ENCODE measurements around the gene TSPAN9.

TSPAN9 gene

DNA sequence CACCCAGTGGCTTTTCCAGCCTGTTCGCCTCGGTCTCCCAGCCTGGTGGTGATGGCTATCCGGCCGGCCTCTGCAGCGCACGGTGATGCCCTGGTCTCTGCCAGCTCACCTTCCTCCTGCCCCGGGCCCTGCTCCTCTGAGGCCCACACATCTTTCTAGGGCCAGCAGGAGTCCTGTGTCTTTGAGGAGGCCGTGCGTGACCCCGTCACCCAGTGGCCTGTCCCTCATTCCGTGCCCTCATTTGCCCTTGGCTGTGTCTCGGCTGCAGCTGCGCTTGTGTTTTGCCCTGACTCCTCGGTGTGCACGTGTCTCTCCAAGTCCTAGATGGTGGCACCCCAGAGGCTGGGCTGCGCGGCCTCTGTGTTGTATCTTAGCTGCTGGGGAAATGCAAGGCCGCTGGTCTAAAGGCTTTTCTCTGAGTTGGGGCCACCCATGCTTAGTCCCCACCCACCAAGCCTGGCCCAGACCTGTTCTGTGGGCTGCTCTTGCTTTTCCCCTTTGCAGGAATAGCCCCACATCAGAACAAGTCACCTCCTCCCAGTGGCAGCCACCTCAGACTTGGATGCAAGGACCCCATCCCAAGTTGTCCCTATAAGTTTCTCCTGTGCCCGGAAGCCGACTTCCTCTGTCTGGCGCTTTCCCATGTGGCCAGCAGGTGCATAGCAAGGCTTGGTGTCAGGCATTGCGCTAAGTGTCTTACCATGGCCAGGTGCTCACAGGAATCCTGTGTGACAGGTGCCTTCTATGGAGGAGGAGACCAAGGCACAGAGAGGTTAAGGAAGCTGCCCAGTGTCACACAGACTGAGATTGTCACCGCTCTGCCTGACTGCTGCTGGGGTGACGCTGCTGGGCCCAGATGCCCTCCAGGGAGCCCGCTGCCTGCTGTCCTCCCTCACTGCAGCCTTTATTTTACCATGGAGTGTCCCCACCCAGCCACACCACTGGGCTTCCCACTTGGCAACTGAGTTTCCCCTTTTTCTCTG, 64.5 kb downstream of the TSPAN9 start:
- TF ChIP-seq, protein P1, sequence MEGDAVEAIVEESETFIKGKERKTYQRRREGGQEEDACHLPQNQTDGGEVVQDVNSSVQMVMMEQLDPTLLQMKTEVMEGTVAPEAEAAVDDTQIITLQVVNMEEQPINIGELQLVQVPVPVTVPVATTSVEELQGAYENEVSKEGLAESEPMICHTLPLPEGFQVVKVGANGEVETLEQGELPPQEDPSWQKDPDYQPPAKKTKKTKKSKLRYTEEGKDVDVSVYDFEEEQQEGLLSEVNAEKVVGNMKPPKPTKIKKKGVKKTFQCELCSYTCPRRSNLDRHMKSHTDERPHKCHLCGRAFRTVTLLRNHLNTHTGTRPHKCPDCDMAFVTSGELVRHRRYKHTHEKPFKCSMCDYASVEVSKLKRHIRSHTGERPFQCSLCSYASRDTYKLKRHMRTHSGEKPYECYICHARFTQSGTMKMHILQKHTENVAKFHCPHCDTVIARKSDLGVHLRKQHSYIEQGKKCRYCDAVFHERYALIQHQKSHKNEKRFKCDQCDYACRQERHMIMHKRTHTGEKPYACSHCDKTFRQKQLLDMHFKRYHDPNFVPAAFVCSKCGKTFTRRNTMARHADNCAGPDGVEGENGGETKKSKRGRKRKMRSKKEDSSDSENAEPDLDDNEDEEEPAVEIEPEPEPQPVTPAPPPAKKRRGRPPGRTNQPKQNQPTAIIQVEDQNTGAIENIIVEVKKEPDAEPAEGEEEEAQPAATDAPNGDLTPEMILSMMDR (IDR thresholded peaks at IDR 0.05; ENCODE audit: low read depth, low read length, missing control alignments): no peak
- in situ Hi-C loops (cut with HindIII; ENCODE audit: low sequenced_read_pairs): no loop called here

GRCh38 chr12:3142386-3142785, 65.2 kb downstream of the TSPAN9 start:
- TF ChIP-seq, protein P1 (IDR thresholded peaks at IDR 0.05; ENCODE audit: low read depth, low read length, missing control alignments): no peak
- no peak overlapping the region for H3K4me3 ChIP-seq (ENCODE audit: low read depth, low read length)
- DNase-seq (ENCODE audit: low read depth): no peak
- in situ Hi-C loops (cut with HindIII; ENCODE audit: low sequenced_read_pairs): no loop called here

More for the DNA sequence above, 64.5 kb downstream of the TSPAN9 start:
- no peak for DNase-seq (ENCODE audit: low read depth)
- H3K4me3 ChIP-seq (ENCODE audit: low read depth, low read length): no peak overlapping the region

DNA sequence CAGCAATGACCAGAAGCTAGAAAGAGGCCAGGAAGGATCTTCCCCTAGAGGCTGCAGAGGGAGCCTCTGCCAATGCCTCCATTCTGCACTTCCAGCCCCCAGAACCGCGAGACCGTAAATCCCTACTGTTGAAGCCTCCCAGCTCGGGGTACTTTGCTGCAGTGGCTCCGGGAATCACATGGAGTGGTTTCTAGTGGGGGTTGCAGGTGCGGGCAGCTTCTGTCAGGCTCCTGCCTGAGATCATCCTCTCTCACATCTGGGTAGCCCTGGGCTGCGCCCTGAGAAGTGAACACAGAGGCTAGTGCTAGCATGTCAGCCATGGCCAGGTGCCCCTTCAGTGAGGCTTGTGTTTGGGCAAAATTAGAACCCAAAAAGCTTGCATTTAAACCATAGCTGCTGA, 67.3 kb downstream of the TSPAN9 start:
- in situ Hi-C loops (cut with HindIII; ENCODE audit: low sequenced_read_pairs): no loop called here
- no peak overlapping the region for H3K4me3 ChIP-seq (ENCODE audit: low read depth, low read length)
- no peak for DNase-seq (ENCODE audit: low read depth)
- TF ChIP-seq, protein P1 (IDR thresholded peaks at IDR 0.05; ENCODE audit: low read depth, low read length, missing control alignments): no peak

DNA sequence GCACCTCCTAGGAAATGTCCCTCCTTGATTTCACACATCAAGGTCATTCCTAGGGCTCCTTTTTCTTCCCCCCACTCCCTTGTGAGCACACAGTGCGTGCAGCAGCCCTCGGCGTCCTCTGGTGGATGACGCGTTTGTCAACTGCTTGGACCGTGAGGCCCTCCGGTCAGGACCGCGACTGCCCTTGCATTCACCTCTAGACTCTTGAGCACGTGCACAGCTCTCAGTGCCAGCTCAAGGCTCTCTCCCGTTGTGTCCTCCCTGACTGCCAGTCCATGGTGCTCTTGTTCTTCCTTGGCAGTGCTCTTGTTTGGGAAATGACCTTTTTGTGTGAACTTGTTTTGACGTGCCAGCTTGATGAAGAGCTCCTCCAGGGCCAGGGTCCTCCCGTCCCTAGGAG, 67.9 kb downstream of the TSPAN9 start:
- DNase-seq (ENCODE audit: low read depth): no peak

GRCh38 chr12:3145546-3146310, 68.5 kb downstream of the TSPAN9 start:
- TF ChIP-seq, protein P1 (IDR thresholded peaks at IDR 0.05; ENCODE audit: low read depth, low read length, missing control alignments): no peak
- in situ Hi-C loops (cut with HindIII; ENCODE audit: low sequenced_read_pairs): no loop called here
- DNase-seq (ENCODE audit: low read depth): no peak
- no peak overlapping the region for H3K4me3 ChIP-seq (ENCODE audit: low read depth, low read length)

More for the DNA sequence above, 67.9 kb downstream of the TSPAN9 start:
- TF ChIP-seq, protein P1 (IDR thresholded peaks at IDR 0.05; ENCODE audit: low read depth, low read length, missing control alignments): no peak
- H3K4me3 ChIP-seq (ENCODE audit: low read depth, low read length): no peak overlapping the region
- in situ Hi-C loops (cut with HindIII; ENCODE audit: low sequenced_read_pairs): no loop called here

GRCh38 chr12:3147260-3147659, 70.1 kb downstream of the TSPAN9 start:
- TF ChIP-seq, protein P1 (IDR thresholded peaks at IDR 0.05; ENCODE audit: low read depth, low read length, missing control alignments): no peak
- in situ Hi-C loops (cut with HindIII; ENCODE audit: low sequenced_read_pairs): no loop called here
- no peak for DNase-seq (ENCODE audit: low read depth)
- H3K4me3 ChIP-seq (ENCODE audit: low read depth, low read length): no peak overlapping the region
